ENCODE measurements around the gene GAGE10. TPM values are rescaled to one million over a fixed set of nuclear protein-coding genes. Genes with fewer than 3 reads are reported as not detected.
"Not testable (repeated sequence)": the region's sequence is repeated elsewhere in the genome, so short reads cannot be mapped to it uniquely, and the experiment has no call there.

Gene GAGE10
- polyA plus RNA-seq, 2 of the 4 experiments (the other 2 are of a cell fraction), result not detected

- CTCF ChIA-PET; POLR2A ChIA-PET; H3K4me3 ChIP-seq; DNase-seq (ENCODE audit: low read depth in 1 of 2, low spot score in 1 of 2); H3K27ac ChIP-seq; H3K4me1 ChIP-seq; FAIRE-seq; ATAC-seq; H3K9me3 ChIP-seq; H3K4me2 ChIP-seq: not testable (repeated sequence)
- no CpG with 5 or more reads among the region's 16 CpGs for WGBS (ENCODE audit: missing lambda C conversion rate)
Measured at GRCh38 chrX:49321737-49322136, 18.3 kb downstream of the GAGE10 start, which contains the start of gene GAGE12J. GAGE12J (plus strand) TSS chrX:49322037; CDS start chrX:49323194, 1,157 bp downstream.

- POLR2A ChIA-PET; H3K4me1 ChIP-seq; H3K4me2 ChIP-seq; FAIRE-seq; ATAC-seq; H3K4me3 ChIP-seq; H3K9me3 ChIP-seq; H3K27ac ChIP-seq; DNase-seq (ENCODE audit: low read depth in 1 of 2, low spot score in 1 of 2); CTCF ChIA-PET: not testable (repeated sequence)
- no CpG with 5 or more reads among the region's 27 CpGs for WGBS (ENCODE audit: missing lambda C conversion rate)
Measured at GRCh38 chrX:49322266-49322665, 18.8 kb downstream of the GAGE10 start.

- FAIRE-seq; POLR2A ChIA-PET; H3K9me3 ChIP-seq; H3K27ac ChIP-seq; ATAC-seq; CTCF ChIA-PET; H3K4me3 ChIP-seq; DNase-seq (ENCODE audit: low read depth in 1 of 2, low spot score in 1 of 2); H3K4me1 ChIP-seq; H3K4me2 ChIP-seq: not testable (repeated sequence)
- 40% methylated on average over 3 of the region's 7 CpGs for WGBS (ENCODE audit: missing lambda C conversion rate)
Measured at GRCh38 chrX:49323735-49324134, 20.3 kb downstream of the GAGE10 start.

- DNase-seq (ENCODE audit: low read depth in 1 of 2, low spot score in 1 of 2); POLR2A ChIA-PET; ATAC-seq; H3K4me3 ChIP-seq; H3K9me3 ChIP-seq; CTCF ChIA-PET; H3K27ac ChIP-seq; H3K4me2 ChIP-seq; H3K4me1 ChIP-seq; FAIRE-seq: not testable (repeated sequence)
- WGBS (ENCODE audit: missing lambda C conversion rate), result 32% methylated on average over 6 of the region's 11 CpGs
Measured at GRCh38 chrX:49330421-49330820, 27.0 kb downstream of the GAGE10 start.

GRCh38 chrX:49331282-49331681 is 27.8 kb downstream of the GAGE10 start, which contains the start of gene GAGE13:
GAGE13 (plus strand) TSS chrX:49331582; CDS start chrX:49332738, 1,156 bp downstream.
- ATAC-seq; H3K9me3 ChIP-seq; H3K27ac ChIP-seq; POLR2A ChIA-PET; FAIRE-seq; CTCF ChIA-PET; DNase-seq (ENCODE audit: low read depth in 1 of 2, low spot score in 1 of 2); H3K4me2 ChIP-seq; H3K4me1 ChIP-seq; H3K4me3 ChIP-seq: not testable (repeated sequence)
- no CpG with 5 or more reads among the region's 16 CpGs for WGBS (ENCODE audit: missing lambda C conversion rate)

GRCh38 chrX:49331841-49332240 is 28.4 kb downstream of the GAGE10 start:
- H3K4me1 ChIP-seq; H3K4me2 ChIP-seq; H3K27ac ChIP-seq; CTCF ChIA-PET; DNase-seq (ENCODE audit: low read depth in 1 of 2, low spot score in 1 of 2); ATAC-seq; FAIRE-seq; H3K4me3 ChIP-seq; POLR2A ChIA-PET; H3K9me3 ChIP-seq: not testable (repeated sequence)
- no CpG with 5 or more reads among the region's 26 CpGs for WGBS (ENCODE audit: missing lambda C conversion rate)

- CTCF ChIA-PET; FAIRE-seq; ATAC-seq; POLR2A ChIA-PET; H3K4me2 ChIP-seq; H3K4me1 ChIP-seq; DNase-seq (ENCODE audit: low read depth in 1 of 2, low spot score in 1 of 2); H3K9me3 ChIP-seq; H3K27ac ChIP-seq; H3K4me3 ChIP-seq: not testable (repeated sequence)
- 69% methylated on average over 13 of the region's 24 CpGs for WGBS (ENCODE audit: missing lambda C conversion rate)
Measured at GRCh38 chrX:49341449-49341848, 38.0 kb downstream of the GAGE10 start.

- ATAC-seq; H3K4me2 ChIP-seq; CTCF ChIA-PET; H3K9me3 ChIP-seq; H3K4me1 ChIP-seq; DNase-seq (ENCODE audit: low read depth in 1 of 2, low spot score in 1 of 2); H3K4me3 ChIP-seq; POLR2A ChIA-PET; H3K27ac ChIP-seq; FAIRE-seq: not testable (repeated sequence)
- 45% methylated on average over 14 of the region's 15 CpGs for WGBS (ENCODE audit: missing lambda C conversion rate)
Measured at GRCh38 chrX:49344496-49345175, 41.2 kb downstream of the GAGE10 start.

- WGBS (ENCODE audit: missing lambda C conversion rate), result 39% methylated on average over 9 of the region's 10 CpGs
- H3K27ac ChIP-seq; FAIRE-seq; H3K4me3 ChIP-seq; H3K4me2 ChIP-seq; H3K9me3 ChIP-seq; DNase-seq (ENCODE audit: low read depth in 1 of 2, low spot score in 1 of 2); H3K4me1 ChIP-seq; CTCF ChIA-PET; POLR2A ChIA-PET; ATAC-seq: not testable (repeated sequence)
Measured at GRCh38 chrX:49345402-49345801, 42.0 kb downstream of the GAGE10 start.

- H3K4me3 ChIP-seq, ATAC-seq, CTCF ChIA-PET, H3K27ac ChIP-seq, H3K4me1 ChIP-seq, H3K9me3 ChIP-seq, POLR2A ChIA-PET, H3K4me2 ChIP-seq, FAIRE-seq: not testable (repeated sequence)
- DNase-seq (ENCODE audit: low read depth in 1 of 2, low spot score in 1 of 2), result peak in 1 of 2 experiments; percentile 3
- 34% methylated on average over 11 of the region's 11 CpGs for WGBS (ENCODE audit: missing lambda C conversion rate)
Measured at GRCh38 chrX:49346150-49346549, 42.7 kb downstream of the GAGE10 start.
